ENCODE results near the gene OSBP2. TPM values are rescaled to one million over a fixed set of nuclear protein-coding genes. Genes with fewer than 3 reads are reported as not detected.
A peak's percentile ranks its signal among the peaks of the same experiment; 100 is the strongest.
"Not testable (repeated sequence)": the region's sequence is repeated elsewhere in the genome, so short reads cannot be mapped to it uniquely, and the experiment has no call there.

Gene OSBP2
- total RNA-seq, 3 donors from 2014 or later = 2.9 to 5.3 (median 3.4) TPM

- intact Hi-C loops (cut with DNase I, micrococcal nuclease) = no loop called here
- no peaks in the 10 kb centered on the region for H3K9me3 ChIP-seq
- H3K4me1 ChIP-seq (ENCODE audit: low read depth) = peaks cover 7% of the 10 kb centered on the region
- no peak for TF ChIP-seq CTCF (IDR thresholded peaks at IDR 0.05)
- H3K36me3 ChIP-seq (ENCODE audit: low read depth) = no peaks in the 10 kb centered on the region
- H3K4me3 ChIP-seq = no peak overlapping the region
- ATAC-seq (no peak), DNase-seq (no peak)
Observed at GRCh38 chr22:30675436-30675835, 19.2 kb upstream of the OSBP2 start.

GRCh38 chr22:30676565-30676964 is 18.1 kb upstream of the OSBP2 start:
- peaks cover 14% of the 10 kb centered on the region for H3K4me1 ChIP-seq (ENCODE audit: low read depth)
- H3K9me3 ChIP-seq; H3K36me3 ChIP-seq (ENCODE audit: low read depth); H3K4me3 ChIP-seq; ATAC-seq; DNase-seq; intact Hi-C loops (cut with DNase I, micrococcal nuclease): not testable (repeated sequence)

GRCh38 chr22:30679895-30680690 is 14.6 kb upstream of the OSBP2 start:
- ATAC-seq (peak; percentile 98), DNase-seq (peak; percentile 58 to 72 (median 63))
- H3K4me3 ChIP-seq; H3K36me3 ChIP-seq (ENCODE audit: low read depth); H3K9me3 ChIP-seq; intact Hi-C loops (cut with DNase I, micrococcal nuclease): not testable (repeated sequence)
- H3K4me1 ChIP-seq (ENCODE audit: low read depth) = peaks cover 14% of the 10 kb centered on the region

GRCh38 chr22:30680991-30681770 is 13.5 kb upstream of the OSBP2 start:
- H3K4me3 ChIP-seq = no peak overlapping the region
- no peak for TF ChIP-seq CTCF (IDR thresholded peaks at IDR 0.05)
- no peaks in the 10 kb centered on the region for H3K9me3 ChIP-seq
- ATAC-seq = no peak
- no peaks in the 10 kb centered on the region for H3K36me3 ChIP-seq (ENCODE audit: low read depth)
- intact Hi-C loops (cut with DNase I, micrococcal nuclease) = no loop called here
- H3K4me1 ChIP-seq (ENCODE audit: low read depth) = peaks cover 16% of the 10 kb centered on the region
- DNase-seq = no peak

- H3K36me3 ChIP-seq (ENCODE audit: low read depth) = no peaks in the 10 kb centered on the region
- H3K4me1 ChIP-seq (ENCODE audit: low read depth) = peaks cover 16% of the 10 kb centered on the region
- H3K9me3 ChIP-seq = no peaks in the 10 kb centered on the region
- no peak for ATAC-seq
- no peak for DNase-seq
- TF ChIP-seq CTCF (IDR thresholded peaks at IDR 0.05) = no peak
- intact Hi-C loops (cut with DNase I, micrococcal nuclease) = no loop called here
- no peak overlapping the region for H3K4me3 ChIP-seq
Observed at GRCh38 chr22:30681831-30682230, 12.8 kb upstream of the OSBP2 start.

GRCh38 chr22:30685178-30685577 is 9.5 kb upstream of the OSBP2 start:
- Histone ChIP-seq H3K9me3 (no peaks in the 10 kb centered on the region), H3K4me3 (no peak overlapping the region), H3K4me1 (ENCODE audit: low read depth) (peaks cover 12% of the 10 kb centered on the region), H3K36me3 (ENCODE audit: low read depth) (no peaks in the 10 kb centered on the region)
- TF ChIP-seq CTCF (IDR thresholded peaks at IDR 0.05) = no peak
- intact Hi-C loops (cut with DNase I, micrococcal nuclease) = no loop called here
- DNase-seq = peak in 1 of 3 donors; percentile 44
- ATAC-seq = peak; percentile 56

Measured in mucosa of descending colon (tissue), 3 donors.